Measurements from ENCODE around the gene OR56A3. TPM values are rescaled to one million over a fixed set of nuclear protein-coding genes. Genes with fewer than 3 reads are reported as not detected.

OR56A3 gene
- polyA plus RNA-seq, 1 experiment = not detected

- Histone ChIP-seq H3K27me3 (ENCODE audit: control insufficient read depth, insufficient read depth, low read length) (no peaks in the 10 kb centered on the region), H3K27ac (ENCODE audit: low read depth, low read length) (no peak overlapping the region), H3K9me3 (ENCODE audit: control insufficient read depth, insufficient read depth, low read length) (peaks cover 2% of the 10 kb centered on the region; the same call in 1 of the 2 replicates), H3K4me3 (ENCODE audit: low read depth, low read length) (no peak overlapping the region)
- ChIA-PET CTCF (interaction anchor here (4.5 kb wide), 1 partner anchor 374 kb away, joined by 30 read pairs; no protein-coding TSS in a partner anchor), POLR2A (no interaction called here)
- no peak for TF ChIP-seq CTCF (IDR thresholded peaks at IDR 0.05; ENCODE audit: low read depth, low read length)
- DNase-seq (ENCODE audit: low read depth, low spot score) = no peak
Observed at GRCh38 chr11:5989203-5989602, 47.2 kb downstream of the OR56A3 start.

GRCh38 chr11:5992150-5992549, 50.1 kb downstream of the OR56A3 start:
- CTCF ChIA-PET = interaction anchor here (0.6 to 4.5 kb wide), 7 partner anchors 18 to 704 kb away, joined by 3 to 30 read pairs (median 3); no protein-coding TSS in a partner anchor
- TF ChIP-seq CTCF (IDR thresholded peaks at IDR 0.05; ENCODE audit: low read depth, low read length) = no peak
- Histone ChIP-seq H3K27ac (ENCODE audit: low read depth, low read length) (no peak overlapping the region), H3K4me3 (ENCODE audit: low read depth, low read length) (no peak overlapping the region), H3K9me3 (ENCODE audit: control insufficient read depth, insufficient read depth, low read length) (peaks cover 6% of the 10 kb centered on the region), H3K27me3 (ENCODE audit: control insufficient read depth, insufficient read depth, low read length) (no peaks in the 10 kb centered on the region)
- DNase-seq (ENCODE audit: low read depth, low spot score) = no peak
- POLR2A ChIA-PET = interaction anchor here (1.0 kb wide), 1 partner anchor 371 kb away, joined by 3 read pairs; no protein-coding TSS in a partner anchor

- Histone ChIP-seq H3K4me3 (ENCODE audit: low read depth, low read length) (no peak overlapping the region), H3K9me3 (ENCODE audit: control insufficient read depth, insufficient read depth, low read length) (peaks cover 6% of the 10 kb centered on the region), H3K27me3 (ENCODE audit: control insufficient read depth, insufficient read depth, low read length) (no peaks in the 10 kb centered on the region), H3K27ac (ENCODE audit: low read depth, low read length) (no peak overlapping the region)
- DNase-seq (ENCODE audit: low read depth, low spot score) = no peak
- TF ChIP-seq CTCF (IDR thresholded peaks at IDR 0.05; ENCODE audit: low read depth, low read length) = peak; percentile 48
- POLR2A ChIA-PET = interaction anchor here (1.0 kb wide), 1 partner anchor 370 kb away, joined by 3 read pairs; no protein-coding TSS in a partner anchor
- CTCF ChIA-PET = interaction anchor here (0.6 to 4.5 kb wide), 7 partner anchors 17 to 704 kb away, joined by 3 to 30 read pairs (median 3); no protein-coding TSS in a partner anchor
Observed at GRCh38 chr11:5992604-5993251, 50.7 kb downstream of the OR56A3 start.

GRCh38 chr11:5994791-5995190, 52.7 kb downstream of the OR56A3 start:
- no peak overlapping the region for H3K4me3 ChIP-seq (ENCODE audit: low read depth, low read length)
- peaks cover 6% of the 10 kb centered on the region for H3K9me3 ChIP-seq (ENCODE audit: control insufficient read depth, insufficient read depth, low read length)
- DNase-seq (ENCODE audit: low read depth, low spot score) = no peak
- no peak for TF ChIP-seq CTCF (IDR thresholded peaks at IDR 0.05; ENCODE audit: low read depth, low read length)
- no peak overlapping the region for H3K27ac ChIP-seq (ENCODE audit: low read depth, low read length)
- no peaks in the 10 kb centered on the region for H3K27me3 ChIP-seq (ENCODE audit: control insufficient read depth, insufficient read depth, low read length)
- CTCF ChIA-PET = interaction anchor here (0.9 kb wide), 1 partner anchor 368 kb away, joined by 3 read pairs; no protein-coding TSS in a partner anchor
- POLR2A ChIA-PET = no interaction called here

Other genes with a start within 250 kb of the OR56A3 start
- gene OR56B1, start 205.8 kb upstream of the OR56A3 start, polyA plus RNA-seq (2011; rRNA removed) = not detected in 2 replicates
- not detected in 2 replicates for gene OR52N4, start 188.0 kb upstream of the OR56A3 start, polyA plus RNA-seq (2011; rRNA removed)
- gene OR52N5, start 158.9 kb upstream of the OR56A3 start, polyA plus RNA-seq (2011; rRNA removed) = not detected in 2 replicates
- not detected in 2 replicates for gene OR52N1, start 151.0 kb upstream of the OR56A3 start, polyA plus RNA-seq (2011; rRNA removed)
- not detected in 2 replicates for gene OR52N2, start 133.3 kb upstream of the OR56A3 start, polyA plus RNA-seq (2011; rRNA removed)
- not detected in 2 replicates for gene OR52E6, start 100.4 kb upstream of the OR56A3 start, polyA plus RNA-seq (2011; rRNA removed)
- not detected in 2 replicates for gene OR52E8, start 84.6 kb upstream of the OR56A3 start, polyA plus RNA-seq (2011; rRNA removed)
- gene OR52E4, start 61.6 kb upstream of the OR56A3 start, polyA plus RNA-seq (2011; rRNA removed) = not detected in 2 replicates
- gene OR52E5, start 49.0 kb upstream of the OR56A3 start, polyA plus RNA-seq (2011; rRNA removed) = not detected in 2 replicates
- gene OR56A5, start 26.2 kb downstream of the OR56A3 start, polyA plus RNA-seq (2011; rRNA removed) = not detected in 2 replicates
- not detected in 2 replicates for gene OR52L1, start 44.7 kb downstream of the OR56A3 start, polyA plus RNA-seq (2011; rRNA removed)
- gene OR56A4, start 64.7 kb downstream of the OR56A3 start, polyA plus RNA-seq (2011; rRNA removed) = not detected in 2 replicates
- gene OR56A1, start 88.5 kb downstream of the OR56A3 start, polyA plus RNA-seq (2011; rRNA removed) = not detected in 2 replicates
- gene OR56B4, start 165.4 kb downstream of the OR56A3 start, polyA plus RNA-seq (2011; rRNA removed) = not detected in 2 replicates
- not detected in 2 replicates for gene OR52B2, start 228.1 kb downstream of the OR56A3 start, polyA plus RNA-seq (2011; rRNA removed)

All from AG04450 (cell line).